Measurements from ENCODE around the gene NDUFV2.

The NDUFV2 gene

GRCh38 chr18:9182852-9183399 lies 80.4 kb downstream of the NDUFV2 start:
- Histone ChIP-seq H3K36me3 (ENCODE audit: insufficient read depth, low read depth, low read length) (peaks cover 10% of the 10 kb centered on the region; the same call in 1 of the 2 replicates), H3K4me1 (ENCODE audit: insufficient read depth, low read length) (no peaks in the 10 kb centered on the region), H3K9me3 (ENCODE audit: insufficient read depth, low read depth, low read length) (no peaks in the 10 kb centered on the region), H3K27me3 (ENCODE audit: insufficient read depth, low read length) (no peaks in the 10 kb centered on the region), H3K9ac (ENCODE audit: low read depth, low read length) (no peak overlapping the region), H3K27ac (ENCODE audit: low read length) (no peak overlapping the region), H3K4me3 (ENCODE audit: low read length) (no peak overlapping the region)

Data from iPS-20b (cell line).